Prostate gland (tissue), 2 donors: ENCODE data around the gene SH2D2A.

ENCODE experiments used
- CTCF ChIP-seq, 4 experiments: fragments of 200-600 bp in 2 of 4; fragments of 450-650 bp in 2 of 4; sonication (generic) in 2 of 4; IDR thresholded peaks; 1 replicate in 3 of 4; 2 replicates in 1 of 4; pipeline ENCODE4 v1.5.1; 2016 to 2019; ENCODE audit warnings: antibody characterized with exemption in 4 of 4, mild to moderate bottlenecking in 2 of 4, moderate library complexity in 2 of 4
- POLR2A ChIP-seq: fragments of 450-650 bp; IDR thresholded peaks from one replicate; pipeline ENCODE4 v1.6.1; 2016; ENCODE audit warnings: antibody characterized with exemption, mild to moderate bottlenecking
- POLR2AphosphoS5 ChIP-seq: sonication (generic); formaldehyde crosslinking; IDR thresholded peaks from one replicate; pipeline ENCODE4 v1.6.1; 2017; ENCODE audit warnings: antibody characterized with exemption

- TF ChIP-seq POLR2A (no peak), CTCF (IDR thresholded peaks at IDR 0.05) (no peak), POLR2AphosphoS5 (no peak)
Measured at GRCh38 chr1:156776942-156777341, 39.7 kb downstream of the SH2D2A start.
